Measurements from ENCODE around the gene GET4. TPM values are rescaled to one million over a fixed set of nuclear protein-coding genes. Genes with fewer than 3 reads are reported as not detected.
"Not testable (repeated sequence)": the region's sequence is repeated elsewhere in the genome, so short reads cannot be mapped to it uniquely, and the experiment has no call there.

Gene GET4
- polyA plus RNA-seq, 12 donors: 13.4 to 44.3 (median 37.2) TPM; not detected in 1

GRCh38 chr7:913736-914520 is 37.6 kb downstream of the GET4 start:
- DNase-seq: no peak

- DNase-seq: no peak
Measured at GRCh38 chr7:914521-915194, 38.3 kb downstream of the GET4 start.

GRCh38 chr7:915291-916218 is 39.2 kb downstream of the GET4 start:
- no peak for DNase-seq

- no peak for DNase-seq
Measured at GRCh38 chr7:916291-916941, 40.1 kb downstream of the GET4 start.

- no peak for DNase-seq
Measured at GRCh38 chr7:917255-918117, 41.1 kb downstream of the GET4 start.

- DNase-seq: no peak
Measured at GRCh38 chr7:918118-918425, 41.7 kb downstream of the GET4 start.

- DNase-seq: no peak
Measured at GRCh38 chr7:918441-919113, 42.2 kb downstream of the GET4 start.

GRCh38 chr7:919114-919442 is 42.7 kb downstream of the GET4 start:
- DNase-seq: no peak

GRCh38 chr7:919924-920341 is 43.6 kb downstream of the GET4 start:
- DNase-seq: no peak

GRCh38 chr7:920351-921070 is 44.2 kb downstream of the GET4 start:
- DNase-seq: no peak

- no peak for DNase-seq
Measured at GRCh38 chr7:921071-921461, 44.7 kb downstream of the GET4 start.

- DNase-seq: no peak
Measured at GRCh38 chr7:921581-922333, 45.4 kb downstream of the GET4 start.

GRCh38 chr7:922334-923107 is 46.2 kb downstream of the GET4 start:
- DNase-seq: no peak

GRCh38 chr7:923108-924041 is 47.0 kb downstream of the GET4 start:
- DNase-seq: no peak

- DNase-seq: not testable (repeated sequence)
Measured at GRCh38 chr7:924042-924441, 47.7 kb downstream of the GET4 start.

GRCh38 chr7:924541-925231 is 48.3 kb downstream of the GET4 start:
- no peak for DNase-seq

Data from muscle of arm (tissue), 12 donors.